Measurements from ENCODE around the gene B3GAT2. TPM values are rescaled to one million over a fixed set of nuclear protein-coding genes. Genes with fewer than 3 reads are reported as not detected.

Gene B3GAT2, protein sequence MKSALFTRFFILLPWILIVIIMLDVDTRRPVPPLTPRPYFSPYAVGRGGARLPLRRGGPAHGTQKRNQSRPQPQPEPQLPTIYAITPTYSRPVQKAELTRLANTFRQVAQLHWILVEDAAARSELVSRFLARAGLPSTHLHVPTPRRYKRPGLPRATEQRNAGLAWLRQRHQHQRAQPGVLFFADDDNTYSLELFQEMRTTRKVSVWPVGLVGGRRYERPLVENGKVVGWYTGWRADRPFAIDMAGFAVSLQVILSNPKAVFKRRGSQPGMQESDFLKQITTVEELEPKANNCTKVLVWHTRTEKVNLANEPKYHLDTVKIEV
- 8.1 TPM for total RNA-seq (ENCODE audit: unreplicated experiment)
- long read RNA-seq, full-length matches to known transcripts: 2 of 4 reads
- long read RNA-seq, partial matches to known transcripts: 1 of 4 reads
- long read RNA-seq, other reads (novel, unspliced or antisense): 1 of 4 reads

GRCh38 chr6:70956451-70957283 lies at the start of gene B3GAT2:
Gene B3GAT2 (minus strand): TSS chr6:70957060. CDS start chr6:70956429, 631 bp downstream.
- Mint-ChIP-seq H3K9me3 (ENCODE audit: unreplicated experiment) (peaks cover 9% of the 10 kb centered on the region), H3K27me3 (ENCODE audit: unreplicated experiment) (peaks cover 8% of the 10 kb centered on the region), H3K4me1 (ENCODE audit: low read depth, unreplicated experiment) (peaks cover 7% of the 10 kb centered on the region), H3K27ac (ENCODE audit: unreplicated experiment) (no peak within 1 kb of the TSS), H3K4me3 (ENCODE audit: unreplicated experiment) (peak within 1 kb of the TSS; percentile 87), H3K36me3 (ENCODE audit: unreplicated experiment) (no peaks in the 10 kb centered on the region)
- DNase-seq: peak; percentile 68
- no peak for TF ChIP-seq CTCF (IDR thresholded peaks at IDR 0.05; ENCODE audit: partially characterized antibody, unreplicated experiment)

DNA sequence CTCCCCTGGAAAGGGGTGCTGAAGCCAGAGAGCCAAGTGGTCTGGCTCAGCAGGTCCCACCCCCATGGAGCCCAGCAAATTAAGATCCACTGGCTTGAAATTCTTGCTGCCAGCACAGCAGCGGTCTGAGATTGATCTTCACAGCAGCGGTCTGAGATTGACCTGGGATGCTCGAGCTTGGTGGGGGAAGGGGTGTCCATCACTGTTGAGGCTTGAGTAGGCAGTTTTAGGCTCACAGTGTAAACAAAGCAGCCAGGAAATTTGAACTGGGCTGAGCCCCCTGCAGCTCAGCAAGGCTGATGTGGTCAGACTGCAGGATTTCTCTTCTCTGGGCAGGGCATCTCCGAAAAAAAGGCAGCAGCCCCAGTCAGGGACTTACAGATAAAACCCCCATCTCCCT lies 41.3 kb upstream of the B3GAT2 start:
- H3K27me3 Mint-ChIP-seq (ENCODE audit: unreplicated experiment): no peaks in the 10 kb centered on the region
- peaks cover 3% of the 10 kb centered on the region for H3K9me3 Mint-ChIP-seq (ENCODE audit: unreplicated experiment)
- no peak overlapping the region for H3K4me3 Mint-ChIP-seq (ENCODE audit: unreplicated experiment)
- no peak for TF ChIP-seq CTCF (IDR thresholded peaks at IDR 0.05; ENCODE audit: partially characterized antibody, unreplicated experiment)
- no peaks in the 10 kb centered on the region for H3K4me1 Mint-ChIP-seq (ENCODE audit: low read depth, unreplicated experiment)
- DNase-seq: no peak
- no peaks in the 10 kb centered on the region for H3K36me3 Mint-ChIP-seq (ENCODE audit: unreplicated experiment)
- no peak overlapping the region for H3K27ac Mint-ChIP-seq (ENCODE audit: unreplicated experiment)

DNA sequence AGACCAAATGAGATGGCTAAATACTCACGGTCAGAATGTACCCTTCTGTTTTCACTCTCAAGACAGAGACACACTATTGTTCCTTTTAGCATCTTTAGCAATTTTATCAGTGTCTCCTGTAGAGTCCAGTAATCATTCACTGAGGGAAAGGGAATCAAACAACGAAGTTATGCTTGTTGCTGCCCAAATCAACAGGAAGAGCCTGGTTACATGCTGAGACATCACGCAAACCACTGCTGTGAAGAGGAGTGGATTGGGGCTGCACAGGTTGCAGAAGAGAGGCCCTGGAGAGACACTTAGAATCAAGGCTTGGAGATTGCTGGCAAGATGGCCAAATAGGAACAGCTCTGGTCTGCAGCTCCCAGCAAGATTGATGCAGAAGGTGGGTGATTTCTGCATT lies 40.5 kb upstream of the B3GAT2 start:
- no peak for TF ChIP-seq CTCF (IDR thresholded peaks at IDR 0.05; ENCODE audit: partially characterized antibody, unreplicated experiment)
- no peak overlapping the region for H3K27ac Mint-ChIP-seq (ENCODE audit: unreplicated experiment)
- H3K27me3 Mint-ChIP-seq (ENCODE audit: unreplicated experiment): no peaks in the 10 kb centered on the region
- no peaks in the 10 kb centered on the region for H3K36me3 Mint-ChIP-seq (ENCODE audit: unreplicated experiment)
- no peaks in the 10 kb centered on the region for H3K4me1 Mint-ChIP-seq (ENCODE audit: low read depth, unreplicated experiment)
- no peak for DNase-seq
- peaks cover 3% of the 10 kb centered on the region for H3K9me3 Mint-ChIP-seq (ENCODE audit: unreplicated experiment)
- no peak overlapping the region for H3K4me3 Mint-ChIP-seq (ENCODE audit: unreplicated experiment)

DNA sequence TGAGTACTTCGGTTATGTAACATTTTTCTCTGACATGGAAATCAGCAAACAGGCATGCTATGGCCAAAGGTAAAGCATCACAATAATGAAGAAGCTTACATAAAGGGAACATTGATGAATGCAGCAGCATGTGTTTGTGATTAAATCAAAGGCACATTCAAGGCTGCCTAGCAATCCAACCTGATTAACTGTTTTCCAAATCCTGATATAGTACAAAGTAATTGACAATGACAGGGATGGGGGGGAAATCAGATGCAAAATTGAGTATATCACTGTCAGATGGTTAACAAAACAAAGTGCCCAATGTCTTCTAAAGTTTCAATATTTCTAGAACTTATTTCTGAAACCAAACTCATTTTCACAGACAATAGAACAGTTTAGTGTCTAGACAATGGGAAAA lies 39.2 kb upstream of the B3GAT2 start:
- H3K4me1 Mint-ChIP-seq (ENCODE audit: low read depth, unreplicated experiment): no peaks in the 10 kb centered on the region

More for the DNA sequence above, 39.2 kb upstream of the B3GAT2 start:
- Mint-ChIP-seq H3K27ac (ENCODE audit: unreplicated experiment) (no peak overlapping the region), H3K36me3 (ENCODE audit: unreplicated experiment) (no peaks in the 10 kb centered on the region), H3K27me3 (ENCODE audit: unreplicated experiment) (no peaks in the 10 kb centered on the region), H3K4me3 (ENCODE audit: unreplicated experiment) (no peak overlapping the region), H3K9me3 (ENCODE audit: unreplicated experiment) (peaks cover 4% of the 10 kb centered on the region)
- TF ChIP-seq CTCF (IDR thresholded peaks at IDR 0.05; ENCODE audit: partially characterized antibody, unreplicated experiment): no peak
- no peak for DNase-seq

All from glutamatergic neuron (in vitro differentiated cells).